CD4-positive, alpha-beta T cell treated with Interleukin-12 subunit alpha and Interleukin-12 subunit beta, for 1 hour (primary cell): ENCODE measurements around the gene TRAPPC11.
"Not testable (repeated sequence)": the region's sequence is repeated elsewhere in the genome, so short reads cannot be mapped to it uniquely, and the experiment has no call there.

ENCODE experiments used
- DNase-seq: peaks from one replicate; pipeline ENCODE4 v3.0.0-alpha.2; 2020

Gene TRAPPC11

DNA sequence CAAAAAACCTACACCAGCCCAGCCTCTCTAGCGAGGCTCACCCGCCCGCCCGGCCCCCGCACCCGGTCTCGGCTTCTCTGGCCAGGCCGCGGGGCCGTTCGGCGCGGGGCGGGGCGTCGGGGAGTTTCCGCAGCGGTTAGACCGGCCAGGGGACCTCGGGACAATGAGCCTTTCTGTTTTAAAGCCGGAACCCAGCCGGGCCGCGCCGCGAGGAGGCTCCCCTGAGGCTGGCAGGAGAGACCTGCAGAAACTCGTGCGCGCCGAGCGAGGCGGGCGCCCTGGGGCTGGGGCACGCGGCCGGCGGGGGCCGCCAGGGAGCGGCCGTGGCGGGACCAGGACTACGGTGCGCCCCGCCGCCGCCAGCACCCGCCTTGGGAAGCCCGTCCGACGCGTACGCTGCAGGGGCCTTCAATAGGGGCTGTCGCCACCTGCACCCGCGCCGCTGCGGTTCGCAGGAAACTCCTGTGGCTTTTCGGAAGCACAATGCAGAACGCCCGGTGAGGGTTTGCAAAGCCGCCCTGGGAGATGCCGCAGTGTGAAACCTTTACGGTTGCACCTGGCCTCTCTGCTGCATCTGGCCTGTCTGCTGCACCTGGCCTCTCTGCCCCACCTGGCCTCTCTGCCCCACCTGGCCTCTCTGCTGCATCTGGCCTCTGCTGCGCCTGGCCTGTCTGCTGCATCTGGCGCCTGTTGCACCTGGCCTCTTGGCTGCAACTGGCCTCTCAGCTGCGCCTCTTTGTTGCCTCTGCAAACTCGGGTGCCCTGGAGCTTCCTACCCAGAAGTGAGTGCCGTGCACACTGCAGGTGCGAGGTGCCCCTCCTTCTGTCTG lies 63.9 kb downstream of the TRAPPC11 start:
- DNase-seq: peak; percentile 39

DNA sequence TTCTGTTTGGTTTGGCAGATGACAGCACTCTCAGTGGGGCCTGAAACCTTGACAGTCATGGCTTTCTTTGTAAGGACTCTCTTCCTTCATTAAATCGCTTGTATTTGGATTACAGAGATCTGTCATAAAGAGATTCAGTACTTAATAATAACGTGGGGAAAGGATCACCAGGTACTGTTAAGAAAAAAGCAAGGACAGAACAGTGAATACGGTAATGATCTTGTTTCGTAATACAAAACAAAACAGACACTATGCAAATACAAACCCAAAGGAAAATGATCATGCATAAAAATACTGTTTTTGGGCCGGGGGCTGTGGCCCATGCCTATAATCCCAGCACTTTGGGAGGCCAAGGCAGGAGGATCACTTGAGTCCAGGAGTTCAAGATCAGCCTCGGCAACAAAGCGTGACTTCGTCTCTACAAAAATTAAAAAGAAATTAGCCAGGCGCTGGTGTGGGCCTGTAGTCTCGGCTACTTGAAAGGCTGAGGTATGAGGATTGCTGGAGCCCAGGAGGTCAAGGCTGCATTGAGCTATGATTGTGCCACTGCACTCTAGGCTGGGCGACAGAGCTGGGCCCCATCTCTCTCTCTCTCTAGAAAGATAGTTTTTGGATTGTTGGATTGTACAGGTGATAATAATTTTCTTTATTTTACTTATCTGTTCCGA lies 64.6 kb downstream of the TRAPPC11 start:
- no peak for DNase-seq

DNA sequence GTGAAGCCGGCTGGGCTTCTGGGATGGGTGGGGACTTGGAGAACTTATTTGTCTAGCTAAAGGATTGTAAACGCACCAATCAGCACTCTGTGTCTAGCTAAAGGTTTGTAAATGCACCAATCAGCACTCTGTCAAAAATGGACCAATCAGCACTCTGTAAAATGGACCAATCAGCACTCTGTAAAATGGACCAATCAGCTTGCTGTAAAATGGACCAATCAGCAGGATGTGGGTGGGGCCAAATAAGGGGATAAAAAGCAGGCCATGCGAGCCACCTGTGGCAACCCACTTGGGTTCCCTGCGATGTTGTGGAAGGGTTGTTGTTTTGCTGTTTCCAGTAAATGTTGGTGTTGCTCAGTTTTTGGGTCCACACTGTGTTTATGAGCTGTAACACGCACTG lies 66.5 kb downstream of the TRAPPC11 start:
- DNase-seq: not testable (repeated sequence)

DNA sequence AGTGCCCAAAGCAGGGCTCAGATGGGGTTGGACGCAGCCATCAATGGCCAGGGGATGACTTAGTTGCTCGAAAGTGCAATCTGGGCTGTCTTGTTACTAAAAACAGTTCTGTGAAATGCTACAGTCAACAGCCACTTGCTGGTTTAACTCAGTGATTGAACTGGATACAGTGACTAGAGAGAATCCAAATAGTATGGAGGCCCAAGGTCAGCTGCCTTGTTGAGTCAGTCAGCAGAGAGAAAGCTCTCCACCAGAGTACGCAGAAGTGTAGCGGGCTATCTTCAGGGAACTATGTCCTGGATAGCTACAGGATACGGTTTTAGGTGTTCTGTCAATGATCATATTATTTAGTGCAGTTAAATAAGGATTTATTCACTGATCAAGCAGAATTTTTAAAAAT lies 68.4 kb downstream of the TRAPPC11 start:
- no peak for DNase-seq

DNA sequence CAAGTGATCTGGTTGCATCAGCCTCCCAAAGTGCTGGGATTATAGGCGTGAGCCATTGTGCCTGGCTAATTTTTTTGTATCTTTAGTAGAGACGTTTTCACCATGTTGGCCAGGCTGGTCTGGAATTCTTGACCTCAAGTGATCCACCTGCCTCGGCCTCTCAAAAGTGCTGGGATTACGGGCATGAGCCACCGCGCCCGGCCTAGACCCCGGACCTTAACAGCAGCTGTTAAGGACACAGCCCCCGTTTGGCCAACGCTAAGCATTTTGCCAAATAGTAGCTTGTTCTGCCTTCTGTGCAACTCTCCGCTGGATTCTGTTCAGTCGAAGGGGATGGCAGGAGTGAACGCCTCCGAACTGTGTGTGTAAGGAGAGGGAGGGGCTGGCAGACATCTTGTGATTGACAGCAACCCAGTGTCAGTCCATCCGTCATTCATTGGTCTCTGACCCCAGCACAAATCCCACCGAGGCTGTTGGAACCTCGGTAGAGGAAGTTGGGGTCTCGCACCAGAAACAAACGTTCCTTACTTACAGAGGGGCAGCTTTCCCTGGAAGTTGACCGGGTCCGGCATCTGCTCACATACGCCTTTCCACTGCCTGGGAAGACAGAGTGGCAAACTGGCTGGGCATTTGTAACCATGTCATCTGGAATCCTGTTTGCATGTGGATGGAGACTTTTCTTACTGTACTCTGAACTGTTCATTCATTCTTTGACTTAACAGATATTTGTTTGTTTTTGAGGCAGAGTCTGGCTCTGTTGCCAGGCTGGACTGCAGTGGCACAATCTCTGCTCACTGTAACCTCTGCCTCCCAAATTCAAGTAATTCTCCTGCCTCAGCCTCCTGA lies 69.4 kb downstream of the TRAPPC11 start:
- DNase-seq: no peak

DNA sequence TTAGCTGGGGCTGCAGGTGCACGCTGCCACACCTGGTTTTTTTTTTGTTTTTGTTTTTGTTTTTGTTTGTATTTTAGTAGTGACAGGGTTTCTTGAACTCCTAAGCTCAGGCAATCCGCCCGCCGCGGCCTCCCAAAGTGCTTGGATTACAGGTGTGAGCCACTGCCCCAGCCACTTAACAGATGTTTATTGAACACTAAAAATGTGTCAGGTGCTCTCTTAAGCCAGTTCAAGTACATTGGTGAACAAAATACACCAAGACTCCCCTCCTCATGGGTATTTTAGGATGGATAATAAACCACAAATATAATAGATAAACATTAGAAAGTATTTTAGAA lies 69.9 kb downstream of the TRAPPC11 start:
- DNase-seq: no peak

DNA sequence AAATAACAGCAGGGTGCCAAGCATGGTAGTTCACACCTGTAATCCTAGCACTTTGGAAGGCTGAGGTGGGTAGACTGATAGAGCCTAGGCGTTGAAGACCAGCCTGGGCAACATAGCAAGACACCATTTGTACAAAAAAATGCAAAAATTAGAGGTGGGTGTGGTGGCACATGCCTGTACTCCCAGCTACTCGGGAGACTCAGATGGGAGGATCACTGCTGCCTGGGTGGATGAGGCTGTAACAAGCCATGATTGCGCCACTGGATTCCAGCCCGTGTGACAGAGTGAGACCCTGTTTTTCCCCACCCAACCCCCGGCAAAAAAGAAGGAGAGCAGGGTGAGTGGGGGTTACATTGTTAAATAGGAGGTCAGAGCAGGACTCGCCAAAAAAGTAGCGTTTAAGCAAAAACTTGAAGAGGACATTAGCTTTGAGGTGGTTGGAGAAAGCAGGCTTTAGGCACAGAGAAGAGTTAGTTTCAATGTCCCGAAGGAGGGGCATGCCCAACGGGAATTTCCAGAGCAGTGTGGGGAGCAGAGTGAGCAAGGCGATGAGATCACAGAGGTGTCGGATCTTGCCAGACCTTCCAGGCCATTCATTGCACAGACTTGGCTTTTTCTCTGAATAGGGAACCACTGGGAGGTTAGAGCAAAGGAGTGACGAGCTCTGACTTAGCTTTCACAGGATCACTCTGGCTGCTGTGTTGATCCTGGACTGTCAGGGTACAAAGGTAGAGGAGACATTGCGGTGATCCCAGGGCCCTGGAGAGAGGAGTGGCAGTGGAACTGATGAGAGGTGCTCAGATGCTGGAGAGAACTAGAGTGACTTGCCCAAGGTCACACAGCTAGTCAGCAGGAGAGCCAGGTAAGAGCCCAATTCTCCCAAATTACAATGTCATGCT lies 70.6 kb downstream of the TRAPPC11 start:
- DNase-seq: no peak

DNA sequence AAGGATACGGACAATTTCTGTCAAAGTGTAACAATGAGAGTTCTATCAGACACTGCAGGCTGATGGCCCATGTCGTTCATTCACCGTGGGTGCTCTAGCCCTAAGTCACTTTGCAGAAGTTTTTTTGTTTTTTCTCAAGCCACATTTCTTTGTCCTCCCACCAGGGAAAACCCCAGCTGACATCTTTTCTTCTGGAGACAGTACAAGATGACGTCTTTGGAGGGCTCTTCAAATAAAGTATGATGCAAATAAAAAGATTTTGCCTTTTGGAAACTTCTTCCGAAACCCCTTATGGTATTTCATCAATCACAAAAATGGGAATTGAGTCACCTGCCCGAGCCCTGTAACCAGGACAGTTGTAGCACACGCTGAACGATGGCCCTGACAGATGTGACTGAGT lies 73.2 kb downstream of the TRAPPC11 start:
- no peak for DNase-seq

DNA sequence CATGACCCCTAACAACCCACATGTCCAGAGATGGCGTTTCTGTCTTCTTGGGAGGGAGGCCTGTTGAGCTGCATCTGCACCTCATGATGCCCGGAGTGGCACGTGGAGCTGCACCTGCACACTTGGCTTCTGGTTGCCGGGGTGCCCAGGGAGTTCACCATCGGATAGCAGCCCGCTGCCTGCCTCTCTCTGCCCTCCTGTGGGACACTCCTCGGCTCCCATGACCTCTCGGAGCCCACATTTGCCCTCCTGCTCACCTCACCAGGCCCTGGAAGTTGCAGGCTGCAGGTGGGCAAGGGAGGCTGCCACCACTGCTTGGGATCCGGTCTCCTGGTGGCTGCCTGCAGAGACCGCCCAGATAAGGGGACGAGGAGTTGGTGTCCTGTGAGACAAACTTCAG lies 74.1 kb downstream of the TRAPPC11 start:
- DNase-seq: no peak

DNA sequence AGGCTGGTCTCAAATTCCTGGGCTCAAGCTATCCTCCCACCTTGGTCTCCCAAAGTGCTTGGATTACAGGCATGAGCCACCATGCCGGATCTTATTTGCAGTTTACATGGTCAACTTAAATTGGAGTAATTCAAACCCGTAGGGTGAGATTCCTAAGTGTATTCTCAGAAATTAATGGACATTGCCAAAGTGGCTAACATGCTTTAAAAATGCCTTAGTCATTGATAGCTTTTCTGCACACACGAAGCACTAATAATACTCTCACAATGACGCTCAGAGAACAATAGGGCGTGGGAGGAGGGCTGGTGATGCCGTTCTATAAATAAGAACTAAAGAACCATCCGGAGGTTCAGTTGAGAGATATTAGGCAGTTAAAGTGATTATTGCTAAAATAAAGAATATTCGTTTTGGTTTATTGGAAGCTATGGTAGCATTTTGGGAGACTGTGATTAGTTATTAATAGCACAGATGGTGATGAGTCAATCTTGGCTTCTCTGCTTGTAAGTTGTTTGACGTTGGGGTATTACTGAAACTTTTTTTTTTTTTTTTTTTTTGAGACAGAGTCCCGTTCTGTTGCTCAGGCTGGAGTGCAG lies 79.1 kb downstream of the TRAPPC11 start:
- no peak for DNase-seq

DNA sequence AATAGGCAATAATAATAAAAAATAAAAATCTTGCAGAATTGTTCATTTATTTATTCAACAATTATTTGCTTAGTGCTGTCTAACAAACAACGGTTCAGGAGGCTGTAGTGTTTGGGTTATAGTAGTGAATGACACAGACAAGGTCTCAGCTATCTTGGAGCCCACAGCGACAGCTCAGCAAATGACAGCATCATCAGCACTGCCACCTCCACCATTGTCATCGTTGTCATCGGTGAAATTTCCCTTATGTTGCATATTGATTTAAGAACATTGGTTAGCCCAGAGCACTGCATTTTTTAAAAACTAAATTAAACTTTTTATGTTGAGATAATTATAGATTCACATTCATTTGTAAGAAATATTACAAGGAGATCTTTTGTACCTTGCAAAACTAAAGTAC lies 79.9 kb downstream of the TRAPPC11 start:
- no peak for DNase-seq

DNA sequence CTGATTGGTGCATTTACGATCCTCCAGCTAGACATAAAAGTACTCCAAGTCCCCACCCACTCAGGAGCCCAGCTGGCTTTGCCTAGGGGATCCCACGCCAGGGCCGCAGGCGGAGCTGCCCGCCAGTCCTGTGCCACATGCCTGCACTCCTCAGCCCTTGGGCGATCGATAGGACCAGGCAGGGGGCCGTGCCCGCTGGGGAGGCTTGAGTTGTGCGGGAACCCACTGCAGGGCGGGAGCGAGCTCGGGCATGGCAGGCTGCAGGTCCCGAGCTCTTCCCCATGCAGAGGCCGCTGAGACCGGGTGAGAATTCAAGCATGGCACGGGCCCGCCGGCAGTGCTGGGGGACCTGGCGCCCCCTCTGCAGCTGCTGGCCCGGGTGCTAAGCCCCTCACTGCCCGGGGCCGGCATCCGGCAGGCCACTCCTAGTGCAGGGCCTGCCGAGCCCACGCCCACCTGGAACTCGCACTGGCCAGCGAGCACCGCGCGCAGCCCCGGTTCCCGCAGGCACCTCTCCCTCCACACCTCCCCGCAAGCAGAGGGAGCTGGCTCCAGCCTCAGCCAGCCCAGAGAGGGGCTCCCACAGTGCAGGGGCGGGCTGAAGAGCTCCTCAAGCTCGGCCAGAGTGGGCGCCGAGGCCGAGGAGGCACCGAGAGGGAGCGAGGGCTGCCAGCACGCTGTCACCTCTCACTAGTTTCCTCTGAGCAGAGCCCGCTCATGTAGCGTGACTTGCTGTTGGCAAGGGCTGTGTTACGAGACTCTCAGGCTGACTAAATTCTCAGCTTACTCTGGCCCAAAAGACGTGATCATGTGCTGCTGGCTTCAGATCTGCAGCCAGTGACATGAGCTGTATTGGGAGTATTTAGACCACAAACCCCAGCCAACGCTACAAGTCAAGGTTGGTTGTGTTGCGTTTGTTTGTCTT lies 87.5 kb downstream of the TRAPPC11 start:
- DNase-seq: no peak

DNA sequence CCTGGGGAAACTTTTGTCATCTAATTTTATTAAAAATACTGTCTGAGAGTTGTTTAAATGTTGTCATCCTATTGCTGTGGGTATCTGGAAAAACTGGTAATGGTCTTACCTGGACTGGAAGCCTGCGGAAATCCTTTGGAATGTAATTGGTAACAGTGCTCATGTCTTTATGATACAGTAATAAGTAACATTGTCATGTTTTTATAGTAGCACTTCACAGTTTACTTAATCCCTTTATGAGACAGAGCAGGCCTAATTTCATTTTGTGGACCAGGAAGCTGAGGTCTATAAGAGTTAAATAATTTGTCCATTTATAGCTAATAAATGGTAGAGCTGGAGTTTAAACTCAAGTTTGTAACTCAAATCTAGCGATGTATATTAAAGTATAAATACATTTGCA lies 88.3 kb downstream of the TRAPPC11 start:
- DNase-seq: no peak

DNA sequence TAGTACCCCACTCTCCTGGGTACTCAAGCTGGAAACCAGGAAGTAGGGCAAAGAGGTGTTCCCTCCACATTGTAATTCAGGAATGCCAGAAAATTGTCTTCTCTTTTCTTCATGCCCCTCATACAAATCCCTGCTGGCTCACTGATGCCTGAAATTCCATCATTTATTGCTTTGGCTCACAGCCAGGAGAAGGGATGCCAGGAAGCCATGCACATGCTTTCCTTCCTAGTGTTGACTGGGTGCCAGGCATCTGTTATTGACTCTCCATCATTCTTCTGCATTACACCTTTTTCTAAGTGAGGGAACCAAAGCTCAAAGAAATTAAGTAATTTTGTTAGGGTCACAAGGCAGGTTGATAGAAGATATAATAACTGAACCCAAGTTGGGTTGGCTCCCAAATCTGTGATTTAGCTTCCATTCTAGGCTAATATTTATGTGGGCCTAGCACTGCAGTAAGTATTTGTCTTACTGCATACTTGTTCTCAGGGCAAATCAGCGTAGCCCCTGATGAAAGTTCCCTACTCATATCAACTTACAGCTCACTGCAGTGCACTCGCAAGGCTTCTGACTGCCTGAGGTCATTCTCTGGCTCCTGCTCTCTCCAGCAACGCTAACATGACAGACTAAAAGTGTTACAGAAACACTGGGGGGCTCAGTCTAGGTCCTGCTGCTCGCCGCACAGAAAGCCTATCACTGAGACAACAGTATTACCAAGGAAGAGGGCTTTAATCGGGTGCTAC lies 89.0 kb downstream of the TRAPPC11 start:
- DNase-seq: no peak

DNA sequence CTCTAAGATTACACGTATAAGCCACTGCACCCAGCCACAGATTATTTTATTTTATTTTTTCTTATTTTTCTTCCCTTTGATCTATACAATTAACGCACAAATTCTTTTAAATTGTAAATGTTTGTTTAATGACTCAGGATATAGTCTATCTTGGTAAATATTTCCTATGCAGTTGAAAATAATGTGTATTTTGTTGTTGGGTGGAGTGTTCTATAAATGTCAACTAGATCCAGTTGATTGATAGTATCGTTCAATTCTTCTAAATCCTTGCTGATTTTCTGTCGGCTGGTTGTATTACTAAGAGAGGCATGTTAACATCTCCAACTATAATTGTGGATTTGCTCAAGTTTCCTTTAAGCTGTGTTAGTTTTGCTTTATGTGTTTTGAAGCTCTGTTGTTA lies 92.0 kb downstream of the TRAPPC11 start:
- DNase-seq: no peak

DNA sequence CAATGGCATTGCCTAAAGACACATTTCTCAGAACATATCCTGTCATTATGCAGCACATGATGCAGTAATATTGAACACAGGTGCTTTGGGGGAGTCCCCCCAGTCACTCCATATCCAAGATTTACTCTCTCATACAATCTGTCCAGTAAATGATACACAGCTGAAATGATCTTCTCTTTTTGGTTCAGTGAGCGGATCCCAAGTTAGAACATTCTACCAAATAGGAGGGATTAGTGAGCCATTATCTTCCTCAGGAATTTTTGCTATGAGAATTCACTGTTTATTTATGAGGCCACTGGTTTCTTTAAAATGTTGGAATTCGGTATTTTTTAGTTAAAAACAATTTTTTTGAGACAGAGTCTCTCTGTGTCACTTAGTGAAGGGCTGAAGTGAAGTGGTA lies 96.5 kb downstream of the TRAPPC11 start:
- DNase-seq: no peak

DNA sequence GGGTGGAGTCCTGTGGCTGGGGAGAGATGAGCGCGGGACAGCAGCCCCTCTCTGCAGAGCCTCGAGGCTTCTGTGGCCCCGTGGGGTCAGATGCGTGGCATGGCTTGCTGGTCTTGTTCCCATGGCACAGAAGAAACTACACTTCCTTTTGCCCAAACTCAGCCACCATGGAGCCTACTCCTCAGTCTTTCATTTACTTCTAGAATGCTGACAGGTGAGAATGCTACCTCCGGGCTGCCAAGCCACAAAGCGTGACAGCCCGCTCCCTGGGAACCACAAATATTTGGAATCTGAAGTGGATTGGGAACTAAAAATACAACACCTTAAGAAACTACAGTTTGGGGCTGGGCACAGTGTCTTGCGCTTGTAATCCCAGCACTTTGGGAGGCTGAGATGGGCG lies 98.0 kb downstream of the TRAPPC11 start:
- no peak for DNase-seq

DNA sequence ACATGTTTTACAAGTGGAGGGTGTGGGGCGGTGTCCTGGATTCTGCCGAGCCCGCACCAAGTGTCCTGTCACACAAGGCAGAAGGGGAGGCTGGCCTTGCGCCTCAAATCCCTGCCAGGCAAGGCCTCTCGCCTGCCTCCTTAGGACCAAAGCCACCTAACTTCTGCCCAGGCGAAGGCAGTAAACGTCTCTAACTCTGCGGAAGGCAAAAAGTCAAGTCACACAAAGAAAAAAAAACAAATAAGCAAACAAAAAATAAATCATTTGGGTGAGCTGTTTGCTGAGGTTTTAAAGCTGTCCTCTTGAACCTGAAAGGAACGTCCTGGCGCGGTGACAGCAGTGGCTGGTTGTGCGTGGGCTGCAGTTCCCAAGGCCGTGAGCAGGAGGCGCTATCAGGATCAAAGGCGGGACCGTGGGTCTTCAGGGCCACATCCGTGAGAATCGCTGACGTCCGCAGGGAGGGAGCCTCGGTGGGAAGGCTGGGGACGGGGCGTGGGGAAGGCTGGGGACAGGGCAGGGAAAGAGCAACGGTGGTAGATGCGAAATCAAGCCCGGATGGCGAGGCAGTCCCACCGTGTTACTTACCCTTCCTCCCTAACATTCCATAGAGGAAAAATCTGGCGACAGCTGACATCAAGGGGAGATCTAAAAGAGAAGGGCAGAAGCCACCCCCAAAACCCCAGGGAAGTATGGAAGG lies 99.1 kb downstream of the TRAPPC11 start:
- DNase-seq: no peak

DNA sequence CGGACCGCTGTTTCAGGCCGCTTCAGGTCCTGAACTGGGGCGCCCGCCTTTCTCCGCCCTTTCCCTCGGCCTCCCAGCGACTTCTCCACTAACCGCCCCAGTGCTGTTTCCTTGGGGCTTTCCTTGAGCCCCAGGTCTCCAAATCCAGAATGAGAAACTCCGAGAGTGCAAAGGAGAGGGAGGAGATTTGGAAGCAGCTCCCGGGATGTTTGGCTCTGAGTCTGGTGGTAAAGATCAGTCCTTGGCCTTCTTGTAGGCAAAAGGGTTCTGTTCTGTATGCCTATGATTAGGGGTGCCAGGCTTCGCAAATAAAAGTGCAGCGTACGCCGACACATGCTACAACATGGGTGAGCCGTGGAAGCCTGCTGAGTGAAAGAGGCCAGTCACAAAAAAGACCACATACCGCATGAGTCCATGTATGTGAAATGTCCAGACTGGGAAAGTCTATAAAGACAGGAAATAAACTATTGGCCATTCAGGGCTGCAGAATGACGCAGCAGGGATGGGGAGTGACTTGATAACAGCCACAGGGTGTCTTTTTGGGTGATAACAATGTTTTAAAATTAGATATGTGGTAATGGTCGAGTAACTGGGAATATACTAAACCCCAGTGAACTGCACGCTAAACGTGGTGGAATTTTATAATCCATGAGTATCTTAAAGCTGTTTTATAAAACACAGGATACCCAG lies 99.8 kb downstream of the TRAPPC11 start:
- no peak for DNase-seq
